RWPE1 (cell line): ENCODE results near the gene MUC6.

Source experiments
- CTCF ChIA-PET: fragments of 350-600 bp; sonication (Branson Sonifier 250); formaldehyde crosslinking; extraction: SDS; loops from one replicate; lab custom pipeline; 2021; lab: Yijun Ruan, JAX
- POLR2A ChIA-PET: fragments of 400-600 bp; formaldehyde crosslinking; extraction: SDS; loops from one replicate; lab custom pipeline; 2020; ENCODE audit warnings: antibody characterized with exemption; ENCODE audit not compliant: low non-redundant PET; lab: Yijun Ruan, JAX
- DNase-seq: peaks from one replicate; pipeline ENCODE4 v3.0.0; 2012; ENCODE audit warnings: low spot score
- H3K27ac ChIP-seq: fragments of 450-650 bp; 2 replicates; pipeline ENCODE4 v1.5.1; 2017
- TF ChIP-seq, protein P1 (sequence below): fragments of 450-650 bp; conservative IDR thresholded peaks from 2 replicates; pipeline ENCODE4 v1.5.1; 2017; ENCODE audit warnings: low read depth, mild to moderate bottlenecking

The MUC6 gene, protein sequence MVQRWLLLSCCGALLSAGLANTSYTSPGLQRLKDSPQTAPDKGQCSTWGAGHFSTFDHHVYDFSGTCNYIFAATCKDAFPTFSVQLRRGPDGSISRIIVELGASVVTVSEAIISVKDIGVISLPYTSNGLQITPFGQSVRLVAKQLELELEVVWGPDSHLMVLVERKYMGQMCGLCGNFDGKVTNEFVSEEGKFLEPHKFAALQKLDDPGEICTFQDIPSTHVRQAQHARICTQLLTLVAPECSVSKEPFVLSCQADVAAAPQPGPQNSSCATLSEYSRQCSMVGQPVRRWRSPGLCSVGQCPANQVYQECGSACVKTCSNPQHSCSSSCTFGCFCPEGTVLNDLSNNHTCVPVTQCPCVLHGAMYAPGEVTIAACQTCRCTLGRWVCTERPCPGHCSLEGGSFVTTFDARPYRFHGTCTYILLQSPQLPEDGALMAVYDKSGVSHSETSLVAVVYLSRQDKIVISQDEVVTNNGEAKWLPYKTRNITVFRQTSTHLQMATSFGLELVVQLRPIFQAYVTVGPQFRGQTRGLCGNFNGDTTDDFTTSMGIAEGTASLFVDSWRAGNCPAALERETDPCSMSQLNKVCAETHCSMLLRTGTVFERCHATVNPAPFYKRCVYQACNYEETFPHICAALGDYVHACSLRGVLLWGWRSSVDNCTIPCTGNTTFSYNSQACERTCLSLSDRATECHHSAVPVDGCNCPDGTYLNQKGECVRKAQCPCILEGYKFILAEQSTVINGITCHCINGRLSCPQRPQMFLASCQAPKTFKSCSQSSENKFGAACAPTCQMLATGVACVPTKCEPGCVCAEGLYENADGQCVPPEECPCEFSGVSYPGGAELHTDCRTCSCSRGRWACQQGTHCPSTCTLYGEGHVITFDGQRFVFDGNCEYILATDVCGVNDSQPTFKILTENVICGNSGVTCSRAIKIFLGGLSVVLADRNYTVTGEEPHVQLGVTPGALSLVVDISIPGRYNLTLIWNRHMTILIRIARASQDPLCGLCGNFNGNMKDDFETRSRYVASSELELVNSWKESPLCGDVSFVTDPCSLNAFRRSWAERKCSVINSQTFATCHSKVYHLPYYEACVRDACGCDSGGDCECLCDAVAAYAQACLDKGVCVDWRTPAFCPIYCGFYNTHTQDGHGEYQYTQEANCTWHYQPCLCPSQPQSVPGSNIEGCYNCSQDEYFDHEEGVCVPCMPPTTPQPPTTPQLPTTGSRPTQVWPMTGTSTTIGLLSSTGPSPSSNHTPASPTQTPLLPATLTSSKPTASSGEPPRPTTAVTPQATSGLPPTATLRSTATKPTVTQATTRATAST (N-terminal part only)

DNA sequence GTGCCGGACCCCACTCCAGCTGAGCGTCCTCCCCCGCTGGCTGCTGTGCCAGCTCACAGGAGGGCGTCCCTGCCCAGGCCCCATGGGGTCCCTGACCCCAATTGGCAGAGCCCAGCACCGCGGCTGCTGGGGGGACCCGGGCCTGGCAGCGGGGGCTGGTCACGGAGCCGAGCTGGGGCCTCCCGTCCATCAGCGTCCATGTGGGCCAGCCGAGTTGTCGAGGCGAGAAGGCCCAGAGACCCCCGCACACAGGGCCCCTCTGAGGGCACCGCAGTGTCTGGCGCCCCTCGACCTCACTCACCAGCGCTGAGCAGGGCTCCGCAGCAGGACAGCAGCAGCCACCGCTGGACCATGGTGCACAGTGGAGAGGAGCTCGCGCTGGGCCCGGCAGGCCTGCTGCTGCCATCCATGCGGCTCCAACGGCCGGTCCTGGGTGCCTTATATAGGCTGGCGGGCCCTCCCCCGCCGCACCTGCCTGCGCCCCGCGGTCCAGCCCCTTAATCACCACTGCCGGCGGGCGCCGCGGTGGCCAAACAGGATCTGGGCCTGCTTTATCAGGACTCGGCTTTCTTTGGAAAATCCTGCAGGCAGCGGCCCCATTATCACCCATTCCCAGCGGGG is at the start of gene MUC6:
Gene MUC6, minus strand, starts transcription at position 416 of the 621 bp plus-strand sequence. Its CDS starts 63 bp downstream, at position 353.
- POLR2A ChIA-PET, result no interaction called here
- H3K27ac ChIP-seq, result no peak within 1 kb of the TSS
- CTCF ChIA-PET, result no interaction called here
- no peak for DNase-seq
- TF ChIP-seq, protein P1, sequence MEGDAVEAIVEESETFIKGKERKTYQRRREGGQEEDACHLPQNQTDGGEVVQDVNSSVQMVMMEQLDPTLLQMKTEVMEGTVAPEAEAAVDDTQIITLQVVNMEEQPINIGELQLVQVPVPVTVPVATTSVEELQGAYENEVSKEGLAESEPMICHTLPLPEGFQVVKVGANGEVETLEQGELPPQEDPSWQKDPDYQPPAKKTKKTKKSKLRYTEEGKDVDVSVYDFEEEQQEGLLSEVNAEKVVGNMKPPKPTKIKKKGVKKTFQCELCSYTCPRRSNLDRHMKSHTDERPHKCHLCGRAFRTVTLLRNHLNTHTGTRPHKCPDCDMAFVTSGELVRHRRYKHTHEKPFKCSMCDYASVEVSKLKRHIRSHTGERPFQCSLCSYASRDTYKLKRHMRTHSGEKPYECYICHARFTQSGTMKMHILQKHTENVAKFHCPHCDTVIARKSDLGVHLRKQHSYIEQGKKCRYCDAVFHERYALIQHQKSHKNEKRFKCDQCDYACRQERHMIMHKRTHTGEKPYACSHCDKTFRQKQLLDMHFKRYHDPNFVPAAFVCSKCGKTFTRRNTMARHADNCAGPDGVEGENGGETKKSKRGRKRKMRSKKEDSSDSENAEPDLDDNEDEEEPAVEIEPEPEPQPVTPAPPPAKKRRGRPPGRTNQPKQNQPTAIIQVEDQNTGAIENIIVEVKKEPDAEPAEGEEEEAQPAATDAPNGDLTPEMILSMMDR, result no peak

DNA sequence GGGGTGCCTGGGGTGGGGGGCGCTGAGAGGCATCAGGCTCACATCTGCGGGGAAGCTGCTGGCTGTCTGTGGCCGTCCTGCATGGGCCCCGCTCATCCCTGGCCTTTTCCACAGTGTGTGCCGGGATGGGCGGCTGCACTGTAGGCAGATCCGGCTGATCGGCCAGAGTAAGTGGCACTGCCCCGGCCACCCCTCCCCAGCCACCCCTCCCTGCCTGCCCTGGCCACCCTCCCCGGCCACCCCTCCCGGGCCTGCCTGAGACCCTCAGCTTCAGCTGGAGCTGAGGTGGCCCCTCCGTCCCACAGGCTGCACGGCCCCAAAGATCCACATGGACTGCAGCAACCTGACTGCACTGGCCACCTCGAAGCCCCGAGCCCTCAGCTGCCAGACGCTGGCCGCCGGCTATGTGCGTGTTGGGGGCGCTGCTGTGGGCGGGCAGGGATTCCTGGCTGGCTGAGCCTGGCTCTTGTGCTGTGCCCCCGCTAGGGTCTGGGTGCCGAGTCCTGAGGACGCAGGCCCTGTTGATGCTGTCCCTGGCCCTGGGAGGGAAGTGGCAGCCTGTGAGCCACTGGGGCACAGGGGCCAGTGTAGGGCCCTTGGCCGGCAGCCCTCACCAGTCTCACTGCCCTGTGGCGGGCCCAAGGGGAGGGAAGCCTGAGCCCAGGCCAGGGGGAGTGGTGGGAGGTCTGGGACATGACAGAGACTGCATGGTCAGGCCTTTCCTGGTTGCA is 49.1 kb upstream of the MUC6 start:
- DNase-seq, result no peak
- H3K27ac ChIP-seq, result no peak overlapping the region
- ChIA-PET CTCF (no interaction called here), POLR2A (no interaction called here)
- TF ChIP-seq, protein P1, result no peak

DNA sequence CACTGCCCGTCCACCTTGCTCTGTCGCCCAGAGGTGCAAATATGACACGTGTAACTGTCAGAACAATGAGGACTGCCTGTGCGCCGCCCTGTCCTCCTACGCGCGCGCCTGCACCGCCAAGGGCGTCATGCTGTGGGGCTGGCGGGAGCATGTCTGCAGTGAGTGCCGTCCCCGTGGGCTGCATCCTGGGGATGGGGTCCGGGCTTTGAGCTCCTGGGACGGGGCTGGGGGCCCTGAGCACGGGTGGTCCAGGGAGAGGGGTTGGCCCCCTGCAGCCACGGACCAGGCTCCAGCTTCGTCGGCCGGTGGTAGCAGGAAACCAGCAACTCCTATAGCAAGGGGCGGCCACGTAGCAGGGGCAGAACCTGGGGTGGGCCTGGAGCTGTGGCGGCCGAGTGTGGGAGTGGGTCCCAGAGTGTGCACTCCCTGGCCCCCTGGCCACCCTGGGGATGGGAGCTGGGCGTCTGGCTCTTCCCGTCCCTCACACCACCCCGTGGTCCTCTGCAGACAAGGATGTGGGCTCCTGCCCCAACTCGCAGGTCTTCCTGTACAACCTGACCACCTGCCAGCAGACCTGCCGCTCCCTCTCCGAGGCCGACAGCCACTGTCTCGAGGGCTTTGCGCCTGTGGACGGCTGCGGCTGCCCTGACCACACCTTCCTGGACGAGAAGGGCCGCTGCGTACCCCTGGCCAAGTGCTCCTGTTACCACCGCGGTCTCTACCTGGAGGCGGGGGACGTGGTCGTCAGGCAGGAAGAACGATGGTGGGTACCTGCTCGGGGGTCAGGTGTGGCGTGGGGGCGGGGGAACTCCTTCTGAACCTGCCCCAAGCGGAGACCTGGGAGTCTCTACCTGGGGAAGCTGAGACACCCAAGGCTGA is 48.3 kb upstream of the MUC6 start:
- no peak for DNase-seq
- H3K27ac ChIP-seq, result no peak overlapping the region
- TF ChIP-seq, protein P1, result no peak
- ChIA-PET CTCF (no interaction called here), POLR2A (no interaction called here)

DNA sequence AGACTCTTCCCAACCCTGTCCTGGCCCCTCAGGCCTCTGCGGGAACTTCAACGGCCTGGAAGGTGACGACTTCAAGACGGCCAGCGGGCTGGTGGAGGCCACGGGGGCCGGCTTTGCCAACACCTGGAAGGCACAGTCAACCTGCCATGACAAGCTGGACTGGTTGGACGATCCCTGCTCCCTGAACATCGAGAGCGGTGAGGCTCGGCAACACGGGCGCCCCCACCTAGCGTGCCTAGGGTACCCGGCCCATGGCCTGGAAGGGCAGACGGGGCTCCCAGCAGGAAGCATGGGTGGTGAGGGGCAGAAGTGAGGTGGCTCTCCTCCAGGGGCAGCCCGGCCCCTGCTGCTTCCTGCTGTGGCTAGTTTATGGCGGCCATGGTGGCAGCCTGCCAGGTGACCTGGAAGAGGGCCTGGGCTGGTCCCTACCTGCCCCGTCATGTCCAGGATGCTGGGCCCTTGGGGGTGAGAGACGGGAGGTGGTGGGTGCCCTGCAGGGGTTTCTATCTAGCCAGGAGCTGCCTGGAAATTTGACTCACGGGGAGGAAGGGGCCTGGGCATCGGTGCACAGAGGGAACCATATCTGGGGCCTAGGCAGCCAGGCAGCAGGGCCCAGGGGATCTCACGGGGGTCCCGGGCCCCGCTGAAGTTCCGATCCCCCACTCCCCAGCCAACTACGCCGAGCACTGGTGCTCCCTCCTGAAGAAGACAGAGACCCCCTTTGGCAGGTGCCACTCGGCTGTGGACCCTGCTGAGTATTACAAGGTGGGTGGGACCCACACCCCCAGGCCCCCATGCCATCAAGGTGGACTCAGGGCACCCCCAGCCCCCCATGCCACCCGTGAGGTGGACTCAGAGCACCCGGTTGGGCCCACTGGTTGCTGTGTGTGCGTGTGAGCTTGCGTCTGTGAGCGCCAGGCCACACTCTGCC is 47.4 kb upstream of the MUC6 start:
- CTCF ChIA-PET, result no interaction called here
- TF ChIP-seq, protein P1, result no peak
- no peak overlapping the region for H3K27ac ChIP-seq
- DNase-seq, result no peak
- POLR2A ChIA-PET, result no interaction called here
